ENCODE measurements around the gene DNM3.

GRCh38 chr1:172376431-172376830 is 535.1 kb downstream of the DNM3 start:
- TF ChIP-seq CTCF (IDR thresholded peaks at IDR 0.05) (no peak), EZH2phosphoT487 (IDR thresholded peaks at IDR 0.05) (no peak)

Measured in neural progenitor cell (in vitro differentiated cells).